Endothelial cell (in vitro differentiated cells): ENCODE data around the gene ARRB1. TPM values are rescaled to one million over a fixed set of nuclear protein-coding genes. Genes with fewer than 3 reads are reported as not detected.
"Not testable (repeated sequence)": the region's sequence is repeated elsewhere in the genome, so short reads cannot be mapped to it uniquely, and the experiment has no call there.

Experiments used
- DNase-seq: peaks from one replicate; pipeline ENCODE4 v3.0.0; 2021; ENCODE audit warnings: low spot score
- H3K27ac Mint-ChIP-seq: one replicate; pipeline ENCODE4 v1.8.0; 2021; ENCODE audit warnings: mixed read lengths, inconsistent platforms; ENCODE audit not compliant: unreplicated experiment
- H3K27me3 Mint-ChIP-seq: one replicate; pipeline ENCODE4 v1.8.0; 2021; ENCODE audit warnings: mild to moderate bottlenecking, moderate library complexity, mixed read lengths, inconsistent platforms; ENCODE audit not compliant: unreplicated experiment
- H3K36me3 Mint-ChIP-seq: one replicate; pipeline ENCODE4 v1.8.0; 2021; ENCODE audit warnings: mild to moderate bottlenecking, low read depth, mixed read lengths, inconsistent platforms; ENCODE audit not compliant: unreplicated experiment
- H3K4me1 Mint-ChIP-seq: one replicate; pipeline ENCODE4 v1.8.0; 2021; ENCODE audit warnings: mild to moderate bottlenecking, mixed read lengths, inconsistent platforms; ENCODE audit not compliant: unreplicated experiment
- H3K4me3 Mint-ChIP-seq: one replicate; pipeline ENCODE4 v1.8.0; 2021; ENCODE audit warnings: mild to moderate bottlenecking, mixed read lengths, inconsistent platforms; ENCODE audit not compliant: unreplicated experiment
- H3K9me3 Mint-ChIP-seq: one replicate; pipeline ENCODE4 v1.8.0; 2021; ENCODE audit warnings: mixed read lengths, inconsistent platforms; ENCODE audit not compliant: unreplicated experiment
- total RNA-seq: library from RNA; stranded (reverse); fragmentation: NEBNext Ultra II Directional; extraction: Animal tissue kit (Norgen Biotek cat#: 25700); gene quantifications from one replicate; pipeline ENCODE4 v1.2.1, GENCODE V29; 2021; ENCODE audit not compliant: unreplicated experiment
- TF ChIP-seq, protein P1 (sequence below): fragments of 200-600 bp; sonication (generic); IDR thresholded peaks from one replicate; pipeline ENCODE4 v1.5.0; 2021; ENCODE audit warnings: antibody characterized with exemption; ENCODE audit not compliant: unreplicated experiment

The ARRB1 gene
- total RNA-seq, 1 donor from 2014 or later, result 197 TPM

GRCh38 chr11:75380716-75381420, 29.4 kb upstream of the ARRB1 start:
- no peak overlapping the region for H3K4me3 Mint-ChIP-seq
- H3K4me1 Mint-ChIP-seq, result peaks cover 12% of the 10 kb centered on the region
- no peaks in the 10 kb centered on the region for H3K27me3 Mint-ChIP-seq
- TF ChIP-seq, protein P1, sequence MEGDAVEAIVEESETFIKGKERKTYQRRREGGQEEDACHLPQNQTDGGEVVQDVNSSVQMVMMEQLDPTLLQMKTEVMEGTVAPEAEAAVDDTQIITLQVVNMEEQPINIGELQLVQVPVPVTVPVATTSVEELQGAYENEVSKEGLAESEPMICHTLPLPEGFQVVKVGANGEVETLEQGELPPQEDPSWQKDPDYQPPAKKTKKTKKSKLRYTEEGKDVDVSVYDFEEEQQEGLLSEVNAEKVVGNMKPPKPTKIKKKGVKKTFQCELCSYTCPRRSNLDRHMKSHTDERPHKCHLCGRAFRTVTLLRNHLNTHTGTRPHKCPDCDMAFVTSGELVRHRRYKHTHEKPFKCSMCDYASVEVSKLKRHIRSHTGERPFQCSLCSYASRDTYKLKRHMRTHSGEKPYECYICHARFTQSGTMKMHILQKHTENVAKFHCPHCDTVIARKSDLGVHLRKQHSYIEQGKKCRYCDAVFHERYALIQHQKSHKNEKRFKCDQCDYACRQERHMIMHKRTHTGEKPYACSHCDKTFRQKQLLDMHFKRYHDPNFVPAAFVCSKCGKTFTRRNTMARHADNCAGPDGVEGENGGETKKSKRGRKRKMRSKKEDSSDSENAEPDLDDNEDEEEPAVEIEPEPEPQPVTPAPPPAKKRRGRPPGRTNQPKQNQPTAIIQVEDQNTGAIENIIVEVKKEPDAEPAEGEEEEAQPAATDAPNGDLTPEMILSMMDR, result no peak
- no peak for DNase-seq
- H3K27ac Mint-ChIP-seq, result no peak overlapping the region
- H3K9me3 Mint-ChIP-seq, result no peaks in the 10 kb centered on the region
- no peaks in the 10 kb centered on the region for H3K36me3 Mint-ChIP-seq

DNA sequence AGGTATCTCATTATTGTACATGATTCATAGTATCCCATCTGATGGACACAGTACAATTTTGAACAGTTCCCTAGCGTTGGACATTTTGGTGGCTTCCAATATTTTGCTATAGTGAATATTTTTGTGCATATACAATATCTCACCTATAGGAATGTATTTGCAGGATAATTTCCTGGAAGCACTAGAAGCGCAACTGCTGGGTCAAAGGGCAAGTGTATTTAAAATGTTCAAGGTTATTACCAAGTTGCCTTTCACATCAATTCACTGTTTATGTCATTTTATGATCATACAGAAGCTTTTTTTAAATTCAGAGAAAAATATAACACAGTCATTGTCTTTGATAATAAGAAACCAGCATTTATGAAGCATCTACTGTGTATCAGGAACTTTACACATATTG, 28.8 kb upstream of the ARRB1 start:
- H3K9me3 Mint-ChIP-seq, result no peaks in the 10 kb centered on the region
- no peaks in the 10 kb centered on the region for H3K27me3 Mint-ChIP-seq
- no peak overlapping the region for H3K4me3 Mint-ChIP-seq
- H3K36me3 Mint-ChIP-seq, result no peaks in the 10 kb centered on the region
- DNase-seq, result no peak
- TF ChIP-seq, protein P1, result no peak
- H3K27ac Mint-ChIP-seq, result no peak overlapping the region
- H3K4me1 Mint-ChIP-seq, result peaks cover 11% of the 10 kb centered on the region

DNA sequence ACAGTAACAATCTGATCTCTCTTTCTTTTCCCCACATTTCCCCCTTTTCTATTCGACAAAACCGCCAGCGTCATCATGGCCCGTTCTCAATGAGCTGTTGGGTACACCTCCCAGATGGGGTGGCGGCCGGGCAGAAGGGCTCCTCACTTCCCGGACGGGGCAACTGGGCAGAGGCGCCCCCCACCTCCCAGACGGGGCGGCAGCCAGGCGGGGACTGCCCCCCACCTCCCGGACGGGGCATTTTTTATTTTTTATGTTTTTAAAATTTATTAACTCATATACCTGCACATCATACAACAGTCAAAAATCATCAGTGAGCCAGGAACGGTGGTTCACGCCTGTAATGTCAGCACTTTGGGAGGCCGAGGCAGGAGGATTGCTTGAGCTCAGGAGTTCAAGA, 27.3 kb upstream of the ARRB1 start:
- not testable (repeated sequence) for DNase-seq, H3K27me3 Mint-ChIP-seq, H3K36me3 Mint-ChIP-seq, H3K4me3 Mint-ChIP-seq, H3K9me3 Mint-ChIP-seq, H3K27ac Mint-ChIP-seq
- peaks cover 11% of the 10 kb centered on the region for H3K4me1 Mint-ChIP-seq

DNA sequence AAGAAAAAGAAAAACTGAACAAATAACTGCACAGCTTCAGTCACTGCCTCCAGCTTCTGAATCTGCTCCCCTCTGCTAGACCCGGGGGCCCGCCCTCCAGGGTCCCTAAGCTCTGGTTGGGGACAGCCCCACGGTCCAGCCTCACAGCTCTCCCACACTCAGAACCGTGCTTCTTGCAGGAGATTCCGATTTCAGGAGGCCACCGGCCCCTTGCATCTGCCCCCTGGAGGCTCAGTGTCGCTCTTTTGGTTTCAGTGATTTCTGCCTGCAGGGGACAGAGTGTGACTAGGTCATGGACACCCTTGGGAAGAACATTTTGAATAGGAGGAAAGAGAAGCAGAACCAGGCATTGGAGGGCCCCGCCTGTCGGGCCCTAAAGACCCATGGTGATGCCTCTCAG, 24.7 kb upstream of the ARRB1 start:
- no peak overlapping the region for H3K4me3 Mint-ChIP-seq
- H3K36me3 Mint-ChIP-seq, result peaks cover 4% of the 10 kb centered on the region
- TF ChIP-seq, protein P1, result no peak
- no peaks in the 10 kb centered on the region for H3K9me3 Mint-ChIP-seq
- H3K27ac Mint-ChIP-seq, result no peak overlapping the region
- peaks cover 3% of the 10 kb centered on the region for H3K27me3 Mint-ChIP-seq
- H3K4me1 Mint-ChIP-seq, result peaks cover 11% of the 10 kb centered on the region
- DNase-seq, result no peak

GRCh38 chr11:75375626-75376025, 24.2 kb upstream of the ARRB1 start:
- Mint-ChIP-seq H3K27me3 (peaks cover 3% of the 10 kb centered on the region), H3K27ac (no peak overlapping the region), H3K36me3 (peaks cover 4% of the 10 kb centered on the region), H3K4me1 (peaks cover 11% of the 10 kb centered on the region), H3K9me3 (no peaks in the 10 kb centered on the region), H3K4me3 (no peak overlapping the region)
- TF ChIP-seq, protein P1, result no peak
- DNase-seq, result no peak
